Measurements from ENCODE around the gene CHMP1A. TPM values are rescaled to one million over a fixed set of nuclear protein-coding genes. Genes with fewer than 3 reads are reported as not detected.

The CHMP1A gene
- total RNA-seq, 1 donor from 2014 or later = 40.6 TPM

DNA sequence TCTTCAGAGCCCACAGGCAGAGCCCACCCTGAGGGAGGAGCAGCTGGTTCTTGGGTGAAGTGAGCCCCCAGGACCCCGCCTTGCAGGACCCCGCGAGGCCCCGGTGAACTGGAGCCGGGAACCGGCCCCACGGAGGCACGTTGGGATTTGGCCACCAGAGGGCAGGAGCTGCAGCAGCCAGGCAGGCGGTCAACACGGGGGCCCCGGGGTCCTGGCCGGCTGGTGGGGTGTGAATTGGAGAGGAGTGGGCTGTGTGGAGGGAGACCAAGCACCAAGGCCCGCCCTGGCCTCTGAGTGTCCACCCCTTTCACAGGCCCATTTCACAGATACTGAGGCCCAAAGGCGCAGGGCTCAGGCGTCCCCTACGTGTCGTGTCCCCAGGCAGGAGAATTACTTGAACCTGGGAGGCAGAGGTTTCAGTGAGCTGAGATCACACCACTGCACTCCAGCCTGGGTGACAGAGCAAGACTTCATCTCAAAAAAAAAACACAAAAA lies 41.9 kb downstream of the CHMP1A start:
- intact Hi-C loops (cut with DNase I) = no loop called here
- no peak for ATAC-seq
- DNase-seq (ENCODE audit: missing footprints) = no peak

DNA sequence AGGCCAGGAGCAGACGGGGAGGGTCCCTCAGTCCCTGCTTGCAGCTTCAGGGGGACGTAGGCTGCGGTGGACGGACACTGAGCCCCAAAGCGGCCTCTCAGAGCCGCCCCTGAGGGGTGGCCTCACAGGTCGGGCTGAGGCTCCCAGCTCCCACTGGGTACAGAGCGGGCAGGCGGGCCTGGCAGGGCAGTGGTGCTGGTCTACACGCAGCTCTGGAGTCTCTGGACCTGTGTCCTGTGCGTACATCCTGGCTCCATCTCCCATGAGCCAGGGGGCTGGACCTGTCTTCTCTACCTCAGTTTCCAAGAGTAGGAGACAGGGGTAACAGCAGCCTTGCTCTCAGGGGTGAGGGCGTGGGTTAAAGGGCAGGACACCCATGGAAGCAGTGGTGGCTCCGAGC lies 42.3 kb downstream of the CHMP1A start:
- no peak for ATAC-seq
- intact Hi-C loops (cut with DNase I) = no loop called here
- DNase-seq (ENCODE audit: missing footprints) = no peak

GRCh38 chr16:89613954-89614459 lies 43.5 kb downstream of the CHMP1A start:
- no peak for DNase-seq (ENCODE audit: missing footprints)
- intact Hi-C loops (cut with DNase I) = no loop called here
- no peak for ATAC-seq

- intact Hi-C loops (cut with DNase I) = no loop called here
- no peak for ATAC-seq
Measured at GRCh38 chr16:89613231-89613953, 44.1 kb downstream of the CHMP1A start, which contains the start of gene DPEP1. Gene DPEP1, plus strand, starts transcription at chr16:89613642. Its CDS starts 16,769 bp downstream, at chr16:89630411.

DNA sequence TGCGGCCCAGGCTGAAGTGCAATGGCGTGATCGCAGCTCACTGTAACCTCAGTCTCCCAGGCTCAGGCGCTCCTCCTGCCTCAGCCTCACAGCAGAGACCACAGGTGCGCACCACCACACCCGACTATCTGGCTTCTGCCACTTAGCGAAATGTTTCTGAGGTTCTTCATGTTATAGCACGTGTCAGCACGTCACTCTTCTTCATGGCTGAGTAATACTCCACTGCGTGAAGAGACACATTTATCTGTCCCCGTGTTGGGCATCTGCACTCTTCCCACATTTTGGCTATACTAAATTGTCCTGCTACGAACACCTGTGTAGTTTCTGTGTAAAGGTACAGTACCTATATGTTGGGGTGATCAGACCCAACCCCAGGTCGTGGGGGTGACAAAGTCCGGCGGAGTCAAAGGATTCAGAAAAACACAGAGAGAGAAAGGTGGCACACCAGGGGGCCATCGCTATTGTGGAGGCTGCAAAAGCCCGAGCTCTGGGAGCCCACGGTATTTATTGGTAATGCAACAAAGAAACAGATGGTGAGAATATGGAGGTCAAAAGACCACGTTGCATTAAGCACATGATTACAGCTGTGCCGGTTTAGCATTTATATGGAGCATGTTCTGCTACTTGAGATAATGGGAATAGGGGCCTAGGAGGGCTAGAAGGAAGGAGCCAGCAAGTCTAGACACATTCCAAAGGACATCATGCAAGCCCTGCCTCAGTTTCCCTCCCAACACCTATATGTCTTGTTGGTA lies 44.9 kb downstream of the CHMP1A start:
- DNase-seq (ENCODE audit: missing footprints) (no peak), ATAC-seq (no peak)
- intact Hi-C loops (cut with DNase I) = no loop called here

More at GRCh38 chr16:89613231-89613953, 44.1 kb downstream of the CHMP1A start, which contains the start of gene DPEP1:
- DNase-seq (ENCODE audit: missing footprints) = peak; percentile 49

DNA sequence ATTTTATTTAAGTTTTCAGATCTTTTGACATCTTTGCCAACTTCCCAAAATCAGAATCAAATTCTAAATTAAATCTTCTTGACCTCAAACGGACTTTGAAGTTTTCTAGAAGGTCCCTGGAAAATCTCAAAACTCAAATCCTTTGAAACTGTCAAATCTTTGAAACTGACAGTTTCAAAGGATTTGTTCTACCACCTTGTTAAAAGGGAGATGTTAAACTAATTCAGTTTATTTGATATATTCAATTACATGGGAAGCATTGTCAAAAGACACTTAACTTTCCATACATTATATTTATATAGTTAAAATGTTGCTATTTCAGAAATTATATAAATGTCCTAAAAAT lies 47.4 kb downstream of the CHMP1A start:
- intact Hi-C loops (cut with DNase I) = no loop called here

GRCh38 chr16:89607937-89608740 lies 49.4 kb downstream of the CHMP1A start:
- no peak for ATAC-seq
- intact Hi-C loops (cut with DNase I) = no loop called here
- peak; percentile 50 for DNase-seq (ENCODE audit: missing footprints)

More for the DNA sequence above, 47.4 kb downstream of the CHMP1A start:
- ATAC-seq (no peak), DNase-seq (ENCODE audit: missing footprints) (no peak)

GRCh38 chr16:89607453-89607852 lies 50.1 kb downstream of the CHMP1A start:
- DNase-seq (ENCODE audit: missing footprints) (no peak), ATAC-seq (no peak)
- intact Hi-C loops (cut with DNase I) = no loop called here

- intact Hi-C loops (cut with DNase I) = no loop called here
- DNase-seq (ENCODE audit: missing footprints) (peak; percentile 50), ATAC-seq (no peak)
Measured at GRCh38 chr16:89606006-89606405, 51.5 kb downstream of the CHMP1A start.

DNA sequence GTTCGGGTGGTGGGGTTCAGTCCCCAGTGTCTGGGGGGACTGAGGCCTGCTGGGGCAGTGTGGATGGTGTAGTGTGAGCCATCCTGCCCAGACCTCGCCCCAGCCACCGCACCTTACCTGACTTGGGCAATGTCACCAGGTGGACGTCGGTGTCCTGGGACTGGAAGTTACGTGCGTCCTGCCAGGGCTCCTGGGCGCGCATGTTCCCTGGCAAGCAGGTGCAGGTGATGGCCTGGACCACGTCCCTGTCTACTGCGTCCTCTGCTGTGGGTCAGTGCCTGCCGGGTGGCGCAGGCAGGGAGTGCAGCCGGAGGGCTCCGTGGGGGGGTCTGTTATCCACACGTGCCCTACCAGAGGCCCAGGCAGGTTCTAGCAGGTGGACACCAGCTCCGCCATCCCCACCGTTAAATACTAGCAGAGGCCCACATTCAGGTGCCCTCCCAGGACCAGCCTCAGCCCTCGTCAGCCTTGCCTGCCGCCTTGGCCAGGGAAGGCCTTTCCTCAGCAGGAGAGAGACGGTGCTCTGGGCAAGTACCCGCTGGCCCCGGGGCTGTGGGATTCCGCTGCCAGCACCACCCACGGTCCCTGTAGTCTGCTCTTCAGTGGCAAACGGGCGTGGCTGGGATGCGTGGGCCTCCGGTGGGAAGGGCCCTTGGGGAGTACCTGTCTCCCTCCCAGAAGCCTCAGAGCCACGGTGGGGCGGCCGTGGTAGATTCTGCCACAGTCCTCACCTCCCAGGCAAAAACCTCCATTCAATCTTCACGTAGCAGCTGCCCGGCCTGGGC lies 52.1 kb downstream of the CHMP1A start:
- ATAC-seq = no peak
- peak; percentile 41 for DNase-seq (ENCODE audit: missing footprints)
- intact Hi-C loops (cut with DNase I) = no loop called here

GRCh38 chr16:89604764-89605163 lies 52.7 kb downstream of the CHMP1A start:
- peak; percentile 16 for DNase-seq (ENCODE audit: missing footprints)
- intact Hi-C loops (cut with DNase I) = no loop called here
- ATAC-seq = no peak

GRCh38 chr16:89602952-89603590 lies 54.4 kb downstream of the CHMP1A start:
- intact Hi-C loops (cut with DNase I) = no loop called here
- ATAC-seq (peak; percentile 10), DNase-seq (ENCODE audit: missing footprints) (no peak)

DNA sequence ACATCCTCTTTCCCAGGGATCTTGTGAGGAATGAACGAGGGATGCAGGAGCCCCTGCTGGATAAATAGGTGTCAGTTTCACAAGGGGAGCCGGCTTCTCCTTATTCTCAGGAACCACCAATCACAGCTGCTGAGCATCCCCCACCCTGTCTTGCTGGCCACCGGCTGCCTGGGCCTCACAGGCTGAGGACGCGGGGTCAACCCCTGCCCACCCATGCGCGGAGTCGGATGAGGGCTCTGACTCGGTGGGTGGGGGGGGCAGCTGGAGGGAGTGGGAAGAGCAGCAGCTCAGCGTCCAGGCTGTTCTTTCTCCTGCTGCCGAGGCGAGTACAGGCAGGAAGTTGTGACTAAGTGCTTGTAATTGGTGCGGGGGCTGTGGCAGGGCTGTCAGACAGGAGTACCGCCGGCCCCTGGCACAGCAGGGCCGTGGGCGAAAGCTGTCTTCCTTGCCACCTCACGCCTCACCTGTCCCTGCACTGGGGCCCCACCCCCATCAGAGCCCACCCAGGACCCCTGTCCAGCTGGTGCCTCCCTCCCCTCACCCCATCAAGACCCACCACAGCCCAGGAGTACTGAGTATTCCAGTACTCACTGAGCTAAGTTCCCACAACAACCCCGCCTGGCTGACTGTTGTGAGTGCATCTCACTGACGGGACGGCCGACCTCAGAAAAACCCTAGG lies 55.1 kb downstream of the CHMP1A start:
- DNase-seq (ENCODE audit: missing footprints) (no peak), ATAC-seq (no peak)
- intact Hi-C loops (cut with DNase I) = no loop called here

DNA sequence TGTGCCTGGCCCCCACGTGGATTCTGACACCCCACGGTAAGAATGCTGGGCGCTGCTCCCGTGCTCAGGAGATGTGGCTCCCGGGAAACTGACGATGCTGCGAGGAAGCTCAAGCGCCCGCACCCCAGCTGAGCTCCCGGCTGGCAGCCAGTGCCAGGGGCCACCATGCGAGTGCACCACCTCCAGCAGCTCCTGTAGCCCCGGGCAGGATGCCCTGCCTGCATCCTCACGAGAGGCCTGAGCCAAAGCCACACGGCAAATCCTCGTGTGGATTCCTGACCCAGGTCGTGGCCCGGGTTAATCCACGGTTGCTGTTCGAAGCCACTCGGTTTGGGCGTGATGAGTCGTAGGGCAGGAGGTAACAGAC lies 55.6 kb downstream of the CHMP1A start:
- DNase-seq (ENCODE audit: missing footprints) = no peak
- intact Hi-C loops (cut with DNase I) = no loop called here
- ATAC-seq = no peak

- intact Hi-C loops (cut with DNase I) = no loop called here
- ATAC-seq (no peak), DNase-seq (ENCODE audit: missing footprints) (no peak)
Measured at GRCh38 chr16:89600956-89601355, 56.6 kb downstream of the CHMP1A start.

GRCh38 chr16:89600427-89600826 lies 57.1 kb downstream of the CHMP1A start:
- DNase-seq (ENCODE audit: missing footprints) (no peak), ATAC-seq (no peak)
- intact Hi-C loops (cut with DNase I) = no loop called here

DNA sequence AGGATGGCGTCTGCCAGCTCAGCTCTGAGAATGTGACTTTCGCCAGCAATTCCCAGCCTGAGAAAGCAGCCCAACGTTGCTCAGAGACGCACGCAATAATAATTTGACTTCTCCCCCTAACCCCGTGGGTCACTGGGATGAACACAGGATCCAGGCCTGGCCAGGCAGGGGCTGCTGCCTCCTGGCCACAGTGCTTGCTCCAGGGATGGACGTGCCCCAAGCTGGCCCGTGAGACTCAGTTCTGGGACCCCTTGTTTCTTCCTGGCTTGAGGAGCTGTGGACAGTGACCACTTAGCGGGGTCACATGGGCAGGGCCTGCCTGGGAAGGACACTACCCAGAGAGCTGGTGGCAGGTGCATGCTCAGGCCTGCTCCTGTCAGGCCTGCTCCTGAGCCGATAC lies 57.6 kb downstream of the CHMP1A start:
- DNase-seq (ENCODE audit: missing footprints) (no peak), ATAC-seq (no peak)
- intact Hi-C loops (cut with DNase I) = no loop called here

Data from Right ventricle myocardium inferior (tissue), 1 donor.